ENCODE data around the gene AGAP9. TPM values are rescaled to one million over a fixed set of nuclear protein-coding genes. Genes with fewer than 3 reads are reported as not detected.
"Not testable (repeated sequence)": the region's sequence is repeated elsewhere in the genome, so short reads cannot be mapped to it uniquely, and the experiment has no call there.

The AGAP9 gene
- total and polyA plus RNA-seq, 2 of the 13 experiments (the other 11 are each of a cell fraction or from before 2014, with no cell fraction given): 5.1 to 12.0 TPM

DNA sequence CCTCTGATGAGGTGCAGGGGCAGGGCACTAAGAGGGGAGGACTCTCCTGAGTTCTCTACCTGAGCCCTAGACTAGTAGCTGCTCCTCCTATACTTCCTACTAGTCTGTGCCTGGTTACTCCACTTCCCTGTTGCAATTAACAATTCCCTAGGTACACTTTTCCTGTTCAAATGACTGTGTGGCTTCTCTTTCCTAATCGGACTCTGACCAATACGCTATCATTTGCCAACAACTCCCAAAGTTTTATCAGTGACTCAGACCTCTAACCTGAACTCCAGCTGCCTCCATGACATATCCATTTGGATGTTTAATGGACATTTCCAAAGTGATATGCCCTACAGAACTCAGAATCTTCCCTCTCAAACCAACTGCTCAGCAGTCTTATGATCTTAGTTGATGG, 31.9 kb upstream of the AGAP9 start:
- H3K9me3 ChIP-seq (ENCODE audit: low read length); H3K4me2 ChIP-seq (ENCODE audit: low read depth, low read length); in situ Hi-C loops (cut with HindIII; ENCODE audit: extremely low pct_ligation_motif_present, low pct_unique_long_range_greater_than_20kb); H2AFZ ChIP-seq (ENCODE audit: low read length); POLR2A ChIA-PET; DNase-seq (ENCODE audit: low spot score); BruUV-seq (replicated peaks); H4K20me1 ChIP-seq (ENCODE audit: insufficient read depth, low read length); intact Hi-C loops (cut with micrococcal nuclease; ENCODE audit: unreplicated experiment); H3K9ac ChIP-seq (ENCODE audit: insufficient read depth, low read depth, low read length); H3K36me3 ChIP-seq (replicated peaks in 1 of 2; ENCODE audit: control insufficient read depth in 1 of 2, insufficient read depth in 2 of 2, low read length in 2 of 2); CTCF ChIA-PET (ENCODE audit: low intra/inter-chr PET ratio, low total read pairs); H3K79me2 ChIP-seq (ENCODE audit: insufficient read depth, low read length); FAIRE-seq; H3K27me3 ChIP-seq (ENCODE audit: control insufficient read depth in 1 of 2, insufficient read depth in 2 of 2, low read length in 2 of 2); H3K4me3 ChIP-seq (replicated peaks in 1 of 3; ENCODE audit: insufficient read depth in 1 of 3, low read depth in 2 of 3, low read length in 3 of 3): not testable (repeated sequence)
- TF ChIP-seq FOSL2 (CRISPR knock-in tag; IDR thresholded peaks at IDR 0.05) (peak; percentile 55; the same call in 1 of the 2 replicates), SAP130 (CRISPR knock-in tag; IDR thresholded peaks at IDR 0.05; ENCODE audit: low read depth) (0 out of 2 replicates have a peak, but pooled peaks have one; percentile 11), ZNF644 (CRISPR knock-in tag; IDR thresholded peaks at IDR 0.05; ENCODE audit: low read depth) (peak; percentile 50; the same call in 1 of the 2 replicates), CEBPG (CRISPR knock-in tag; IDR thresholded peaks at IDR 0.05) (peak; percentile 37; the same call in 1 of the 2 replicates), ZNF263 (CRISPR knock-in tag; IDR thresholded peaks at IDR 0.05) (peak; percentile 58; the same call in 1 of the 2 replicates)
- H3K27ac ChIP-seq (ENCODE audit: extremely low read length, insufficient read depth, low read length): peak overlapping the region; percentile 43
- peak; percentile 61 for ATAC-seq
- 0% methylated on average over 2 of the region's 2 CpGs for WGBS (ENCODE audit: low lambda C conversion rate)
- H3K4me1 ChIP-seq (ENCODE audit: insufficient read depth, low read length): peaks cover 28% of the 10 kb centered on the region

GRCh38 chr10:47554552-47554951, 31.1 kb upstream of the AGAP9 start:
- POLR2A ChIA-PET; H3K9ac ChIP-seq (ENCODE audit: insufficient read depth, low read depth, low read length); H3K4me2 ChIP-seq (ENCODE audit: low read depth, low read length); H4K20me1 ChIP-seq (ENCODE audit: insufficient read depth, low read length); H3K4me3 ChIP-seq (replicated peaks in 1 of 3; ENCODE audit: insufficient read depth in 1 of 3, low read depth in 2 of 3, low read length in 3 of 3); FAIRE-seq; BruUV-seq (replicated peaks); in situ Hi-C loops (cut with HindIII; ENCODE audit: extremely low pct_ligation_motif_present, low pct_unique_long_range_greater_than_20kb); H3K9me3 ChIP-seq (ENCODE audit: low read length); H3K36me3 ChIP-seq (replicated peaks in 1 of 2; ENCODE audit: control insufficient read depth in 1 of 2, insufficient read depth in 2 of 2, low read length in 2 of 2); CTCF ChIA-PET (ENCODE audit: low intra/inter-chr PET ratio, low total read pairs); H3K27ac ChIP-seq (ENCODE audit: extremely low read length, insufficient read depth, low read length); H2AFZ ChIP-seq (ENCODE audit: low read length); ATAC-seq; H3K79me2 ChIP-seq (ENCODE audit: insufficient read depth, low read length); DNase-seq (ENCODE audit: low spot score); H3K27me3 ChIP-seq (ENCODE audit: control insufficient read depth in 1 of 2, insufficient read depth in 2 of 2, low read length in 2 of 2); intact Hi-C loops (cut with micrococcal nuclease; ENCODE audit: unreplicated experiment): not testable (repeated sequence)
- peaks cover 28% of the 10 kb centered on the region for H3K4me1 ChIP-seq (ENCODE audit: insufficient read depth, low read length)
- WGBS (ENCODE audit: low lambda C conversion rate): 100% methylated on average over 1 of the region's 6 CpGs

- H3K4me2 ChIP-seq (ENCODE audit: low read depth, low read length): peak overlapping the region; percentile 61
- peak overlapping the region; percentile 82 for H3K27ac ChIP-seq (ENCODE audit: extremely low read length, insufficient read depth, low read length)
- in situ Hi-C loops (cut with HindIII; ENCODE audit: extremely low pct_ligation_motif_present, low pct_unique_long_range_greater_than_20kb); intact Hi-C loops (cut with micrococcal nuclease; ENCODE audit: unreplicated experiment); H4K20me1 ChIP-seq (ENCODE audit: insufficient read depth, low read length); H3K27me3 ChIP-seq (ENCODE audit: control insufficient read depth in 1 of 2, insufficient read depth in 2 of 2, low read length in 2 of 2); FAIRE-seq; H3K36me3 ChIP-seq (replicated peaks in 1 of 2; ENCODE audit: control insufficient read depth in 1 of 2, insufficient read depth in 2 of 2, low read length in 2 of 2); POLR2A ChIA-PET; H3K9me3 ChIP-seq (ENCODE audit: low read length); ATAC-seq; CTCF ChIA-PET (ENCODE audit: low intra/inter-chr PET ratio, low total read pairs); H3K79me2 ChIP-seq (ENCODE audit: insufficient read depth, low read length); DNase-seq (ENCODE audit: low spot score); H2AFZ ChIP-seq (ENCODE audit: low read length): not testable (repeated sequence)
- H3K4me3 ChIP-seq (replicated peaks in 1 of 3; ENCODE audit: insufficient read depth in 1 of 3, low read depth in 2 of 3, low read length in 3 of 3): peak overlapping the region; percentile 42 to 83 (median 56); a peak in 5 of 6 replicates
- peak overlapping the region; percentile 77 for H3K9ac ChIP-seq (ENCODE audit: insufficient read depth, low read depth, low read length)
- BruUV-seq (replicated peaks): TSS peak; percentile 91
- WGBS (ENCODE audit: low lambda C conversion rate): 44% methylated on average over 11 of the region's 17 CpGs
- H3K4me1 ChIP-seq (ENCODE audit: insufficient read depth, low read length): peaks cover 28% of the 10 kb centered on the region
Measured at GRCh38 chr10:47553860-47554247, 30.4 kb upstream of the AGAP9 start.

Measured in HepG2 (cell line).